ENCODE data around the gene TDRKH.

Gene TDRKH

DNA sequence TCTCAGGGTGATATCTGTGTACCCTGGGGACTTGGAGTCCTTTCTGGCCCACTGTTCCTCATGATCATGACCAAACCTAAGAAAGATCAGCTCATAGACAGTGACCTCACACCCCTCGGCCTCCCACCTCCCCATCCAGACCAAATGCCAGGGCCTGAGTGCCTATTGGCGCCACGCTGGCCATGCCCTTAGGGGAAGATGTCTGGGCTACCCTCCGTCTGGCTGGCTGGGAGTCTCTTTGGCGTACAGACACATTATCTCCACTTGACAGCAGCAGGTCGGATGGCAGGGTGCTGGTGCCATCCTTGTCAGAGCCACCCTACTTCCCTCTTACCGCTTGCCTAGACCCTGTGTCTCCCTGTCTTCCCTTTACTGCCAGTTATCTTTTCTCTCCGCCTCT, 32.9 kb upstream of the TDRKH start:
- DNase-seq (ENCODE audit: low spot score): no peak

DNA sequence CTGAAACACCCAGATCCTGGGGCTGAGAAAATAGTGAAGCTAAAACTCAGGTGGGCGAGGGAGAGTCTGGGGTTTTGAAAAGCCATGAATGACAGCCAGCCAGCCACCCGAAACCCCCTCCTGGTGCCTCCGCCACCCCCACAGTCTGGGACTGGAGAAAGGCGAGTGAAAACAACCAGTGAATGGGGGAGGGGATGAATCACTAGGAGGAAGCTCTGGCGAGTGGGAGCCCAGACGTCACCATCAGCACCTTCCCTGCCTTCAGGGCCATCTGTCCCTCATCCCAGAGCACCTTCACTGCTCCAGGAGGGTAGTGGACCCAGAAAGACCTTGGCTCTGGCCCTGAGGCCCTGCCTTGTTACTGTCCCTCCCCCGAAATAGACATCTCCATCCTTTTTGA, 32.1 kb upstream of the TDRKH start:
- DNase-seq (ENCODE audit: low spot score): no peak

DNA sequence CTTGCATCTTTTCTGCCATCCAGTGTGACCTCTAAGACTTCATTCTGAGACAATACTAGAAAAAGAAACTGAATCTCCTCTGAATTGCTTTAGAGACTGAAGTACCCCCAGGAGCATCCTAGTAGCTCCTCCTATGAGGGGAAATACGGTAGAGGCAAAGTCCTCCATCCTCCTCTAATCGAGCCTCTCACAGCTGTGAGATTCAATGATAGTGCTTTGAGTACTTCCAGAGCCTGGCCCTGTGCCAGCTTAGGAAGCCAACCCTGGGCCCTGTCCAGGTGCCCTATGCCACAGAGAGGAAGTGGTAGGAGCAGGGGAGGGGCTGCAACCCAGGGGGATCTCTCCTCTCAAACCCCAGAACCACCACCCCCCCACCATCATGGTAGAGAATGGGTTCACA, 30.6 kb upstream of the TDRKH start:
- no peak for DNase-seq (ENCODE audit: low spot score)

DNA sequence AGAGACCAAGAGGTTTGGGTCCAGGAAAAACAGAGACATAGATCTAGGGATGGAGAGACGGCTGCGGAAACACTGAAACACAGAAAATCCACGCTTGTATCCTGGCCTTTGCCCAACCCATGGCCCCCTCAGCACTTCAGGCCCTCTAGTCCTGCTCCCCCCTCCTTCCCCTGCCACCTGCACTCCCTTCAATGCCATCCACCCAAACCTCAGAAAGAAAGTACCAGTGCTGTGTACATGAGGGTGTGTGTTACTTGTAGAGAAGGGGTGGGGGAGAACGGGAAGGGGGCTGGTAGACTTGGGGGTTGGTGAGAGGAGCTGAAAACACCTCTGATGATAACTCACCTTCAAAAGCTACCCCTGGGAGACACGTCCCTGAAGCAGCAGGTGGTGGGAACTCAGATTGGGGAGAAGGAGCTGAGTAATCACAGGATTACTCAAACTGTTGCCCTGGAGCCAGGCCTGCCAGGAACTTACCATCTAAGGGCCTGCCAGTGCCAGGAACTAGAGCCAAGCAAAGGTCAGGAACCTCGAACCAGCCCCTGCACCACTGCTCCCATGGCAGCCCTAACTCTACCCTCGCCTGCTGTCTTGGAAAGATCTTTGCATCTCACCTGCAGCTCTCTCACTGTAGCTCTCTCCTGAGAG, 29.8 kb upstream of the TDRKH start:
- DNase-seq (ENCODE audit: low spot score): no peak

DNA sequence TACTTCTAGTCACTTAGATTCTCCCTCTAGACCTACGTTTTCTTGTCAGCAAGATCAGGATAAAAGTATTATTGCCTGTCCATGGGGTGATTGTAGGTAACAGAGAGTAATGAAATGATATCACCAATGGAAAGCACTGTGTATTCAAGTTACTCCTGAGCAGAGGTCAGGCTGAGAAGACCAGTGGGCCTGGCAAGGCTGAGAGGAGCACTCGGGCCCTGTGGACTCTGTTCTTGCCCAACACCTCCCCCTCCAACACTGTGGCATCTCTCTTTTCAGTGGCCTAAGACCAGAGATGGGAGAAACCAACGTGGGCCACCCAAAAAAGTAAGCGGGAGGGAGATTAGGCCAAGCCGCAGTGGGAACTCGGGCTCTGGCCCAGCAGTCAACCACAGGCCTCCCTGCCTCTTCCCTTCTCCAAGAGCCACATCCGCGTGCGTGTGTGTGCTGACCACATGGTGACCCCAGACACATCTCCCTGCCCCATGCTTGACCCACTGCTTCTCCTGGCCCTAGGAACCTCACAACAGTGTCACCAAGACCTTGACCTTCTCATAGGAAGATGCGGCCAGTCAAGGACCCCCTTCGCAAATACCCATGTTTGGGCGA, 29.0 kb upstream of the TDRKH start:
- no peak for DNase-seq (ENCODE audit: low spot score)

DNA sequence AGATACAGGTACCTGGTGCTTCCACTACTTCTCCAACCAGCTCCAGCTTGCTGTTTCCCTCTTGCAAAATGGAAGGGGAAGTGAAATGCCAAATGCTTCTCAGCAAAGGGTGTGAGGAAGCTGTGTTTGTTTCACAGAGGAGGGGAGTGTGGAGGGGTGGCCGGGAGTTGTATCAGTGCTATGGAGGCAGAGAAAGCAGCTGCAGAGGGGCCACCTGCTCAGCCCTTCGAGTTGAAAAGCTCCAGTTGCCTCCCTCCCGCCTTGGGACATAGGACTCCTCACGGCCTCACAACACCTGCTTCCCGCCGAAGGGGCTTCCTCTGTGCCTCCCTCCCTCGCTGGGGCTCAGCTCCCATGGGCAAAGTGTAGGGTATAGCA, 27.0 kb upstream of the TDRKH start:
- no peak for DNase-seq (ENCODE audit: low spot score)

DNA sequence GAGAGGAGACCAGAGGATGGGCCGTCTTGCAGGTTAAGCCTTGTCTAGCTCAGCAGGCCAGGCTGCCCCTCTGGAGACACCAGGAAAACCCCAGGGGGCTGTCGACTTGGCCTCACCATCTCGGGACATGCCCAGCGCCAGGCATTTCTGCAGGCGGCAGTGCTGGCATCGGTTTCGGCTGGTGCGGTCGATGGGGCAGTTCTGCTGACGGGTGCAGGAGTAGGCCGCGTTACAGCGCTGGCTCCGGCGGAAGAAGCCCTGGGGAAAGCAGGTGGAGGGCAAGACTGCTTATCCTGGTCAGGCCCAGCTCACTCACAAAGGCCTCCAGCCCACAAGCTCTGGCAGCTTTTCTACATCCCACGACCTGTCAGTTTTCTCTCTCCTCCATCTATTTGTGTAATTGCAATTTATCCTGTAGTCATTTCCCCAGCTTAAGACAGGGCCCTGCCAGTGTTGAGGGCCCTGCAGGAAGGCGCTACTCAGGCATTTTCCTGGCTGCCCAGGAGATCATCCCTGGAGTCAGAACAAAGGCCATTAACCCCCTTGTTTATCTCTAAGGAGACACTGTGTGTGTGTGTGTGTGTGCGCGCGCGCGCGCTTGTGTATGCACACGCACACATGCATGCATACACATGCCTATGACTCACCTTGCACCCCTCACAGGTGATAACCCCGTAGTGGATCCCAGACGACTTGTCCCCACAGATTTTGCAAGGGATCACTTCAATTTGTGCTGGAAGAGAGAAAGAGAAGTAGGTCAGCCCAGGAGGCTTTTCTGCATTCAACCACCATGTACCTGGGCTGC, 26.4 kb upstream of the TDRKH start:
- DNase-seq (ENCODE audit: low spot score): no peak

DNA sequence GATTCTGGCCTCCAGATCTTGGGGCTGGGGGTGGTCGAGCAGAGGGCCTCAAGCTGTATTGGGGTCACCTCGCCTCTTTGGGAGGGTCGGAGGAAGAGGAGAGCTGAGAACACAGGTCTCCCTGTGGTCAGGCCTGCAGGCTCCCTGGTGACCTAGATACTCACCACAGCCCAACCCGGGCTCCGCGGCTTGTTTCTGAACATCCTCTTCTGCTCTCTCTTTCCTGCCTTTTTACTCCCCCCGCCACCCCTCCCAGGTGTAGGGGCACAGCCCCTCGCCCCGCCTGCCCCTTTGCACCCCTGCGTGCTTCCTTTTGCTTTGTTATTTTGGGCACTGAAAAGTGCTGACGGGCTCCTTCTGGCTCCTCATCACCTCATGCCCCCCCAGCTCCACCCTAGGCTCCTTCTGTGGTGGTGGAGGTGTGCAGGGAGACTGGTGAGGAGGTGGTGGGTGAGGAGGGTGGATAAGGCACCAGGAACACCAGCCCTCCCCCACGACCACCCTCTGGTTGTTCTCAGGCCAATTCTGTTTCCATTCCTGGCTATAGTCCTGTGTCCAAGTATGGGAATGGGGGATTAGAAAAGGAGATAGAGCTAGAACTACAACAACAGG, 25.5 kb upstream of the TDRKH start:
- no peak for DNase-seq (ENCODE audit: low spot score)

DNA sequence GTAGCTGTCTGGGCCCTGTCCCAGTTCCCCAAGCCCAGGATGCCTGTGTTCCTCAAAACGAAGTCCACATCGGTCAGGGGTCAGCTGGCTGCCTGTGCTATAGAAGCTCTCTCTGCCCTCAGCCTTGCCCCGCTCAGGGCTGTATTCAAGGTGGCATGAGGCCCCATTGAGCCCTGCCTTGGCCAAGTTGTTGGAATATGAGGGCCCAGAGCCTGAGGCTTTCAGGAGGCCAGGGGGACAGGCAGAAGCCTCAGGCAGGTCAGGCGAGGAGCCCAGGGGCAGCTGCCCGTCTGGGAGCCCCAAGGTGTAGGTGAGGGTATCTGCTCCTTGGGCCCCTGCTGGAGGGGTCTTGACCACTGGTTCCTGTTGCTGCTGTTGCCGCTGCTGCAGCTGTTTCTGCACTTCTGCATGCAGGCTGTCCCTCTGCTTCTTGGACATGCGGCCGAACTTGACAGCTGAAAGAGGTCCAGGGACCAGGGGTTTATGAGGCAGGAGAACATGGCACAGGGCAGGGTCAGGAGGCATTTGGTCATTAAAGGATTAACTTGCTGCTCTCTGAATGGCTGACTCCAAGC, 24.8 kb upstream of the TDRKH start:
- DNase-seq (ENCODE audit: low spot score): no peak

DNA sequence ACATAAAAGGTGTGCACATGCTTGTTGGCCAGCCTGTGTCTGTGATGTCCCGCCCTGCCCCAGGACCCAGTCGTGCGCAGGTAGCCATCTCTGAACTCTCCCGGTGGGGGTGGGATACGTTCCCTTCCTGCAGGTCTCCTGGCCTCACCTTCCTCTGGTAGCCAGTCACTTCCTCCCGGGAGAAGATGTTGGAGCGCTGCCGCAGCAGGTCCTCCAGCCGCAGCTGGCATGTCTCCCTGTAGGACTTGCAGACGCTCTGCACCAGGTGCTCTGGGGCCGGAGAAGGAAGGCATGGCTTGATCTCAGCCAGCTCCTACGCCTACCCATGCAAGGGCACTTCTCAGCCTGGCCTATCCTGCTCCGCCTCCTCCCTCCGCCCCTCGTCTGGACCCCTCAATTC, 24.1 kb upstream of the TDRKH start:
- no peak for DNase-seq (ENCODE audit: low spot score)

DNA sequence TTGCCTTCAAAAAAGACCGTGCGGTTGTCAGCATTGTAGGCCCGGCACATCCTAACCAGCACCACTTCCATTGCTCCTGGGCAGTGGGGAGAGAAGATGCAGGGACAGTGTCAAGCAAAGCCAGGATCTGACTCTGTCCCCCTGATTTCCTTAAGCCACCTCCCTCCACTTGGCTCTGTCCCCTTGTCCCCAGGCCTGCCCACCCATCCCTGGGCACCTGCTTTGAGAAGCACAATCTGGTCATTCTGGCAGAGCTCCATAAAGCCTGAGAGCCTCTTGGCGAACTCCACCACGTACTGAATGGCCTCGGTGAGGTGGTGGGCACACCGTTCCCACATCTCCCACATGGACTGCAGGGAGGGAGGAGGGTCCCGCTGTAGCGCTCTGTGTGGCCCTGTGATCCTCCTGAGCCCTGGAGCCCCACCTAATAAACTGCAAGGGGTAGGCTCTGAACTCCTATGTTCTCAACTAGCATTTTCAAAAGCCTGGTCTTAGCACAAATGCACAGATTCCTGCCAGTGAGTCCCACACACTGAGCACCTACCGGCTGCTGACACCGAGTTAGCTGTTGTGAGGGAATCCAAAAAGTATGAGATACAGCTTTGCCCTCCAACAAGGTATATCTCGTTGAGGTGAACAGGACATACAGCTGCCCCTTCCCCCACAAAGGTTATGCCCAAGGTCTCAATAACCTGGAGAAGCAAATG, 23.1 kb upstream of the TDRKH start:
- DNase-seq (ENCODE audit: low spot score): no peak

DNA sequence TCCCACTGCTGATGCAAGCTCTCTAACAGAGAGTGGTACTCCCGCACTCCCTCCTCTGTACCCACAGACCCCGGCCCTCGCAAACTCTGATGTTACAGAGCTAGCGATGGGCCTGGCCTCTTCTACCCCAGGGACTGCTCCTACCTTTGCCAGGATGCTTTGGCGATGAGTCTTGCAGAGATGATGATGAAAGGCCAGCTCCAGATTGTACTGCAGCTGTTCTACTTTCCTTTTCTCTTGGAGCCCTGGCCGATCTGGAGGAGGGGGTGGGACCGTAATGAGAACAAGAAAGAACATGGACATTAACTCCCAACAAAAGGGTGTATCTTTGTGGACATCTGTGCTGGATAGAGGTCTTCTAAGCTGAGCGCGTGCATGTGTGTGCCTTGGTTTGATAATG, 20.9 kb upstream of the TDRKH start:
- no peak for DNase-seq (ENCODE audit: low spot score)

DNA sequence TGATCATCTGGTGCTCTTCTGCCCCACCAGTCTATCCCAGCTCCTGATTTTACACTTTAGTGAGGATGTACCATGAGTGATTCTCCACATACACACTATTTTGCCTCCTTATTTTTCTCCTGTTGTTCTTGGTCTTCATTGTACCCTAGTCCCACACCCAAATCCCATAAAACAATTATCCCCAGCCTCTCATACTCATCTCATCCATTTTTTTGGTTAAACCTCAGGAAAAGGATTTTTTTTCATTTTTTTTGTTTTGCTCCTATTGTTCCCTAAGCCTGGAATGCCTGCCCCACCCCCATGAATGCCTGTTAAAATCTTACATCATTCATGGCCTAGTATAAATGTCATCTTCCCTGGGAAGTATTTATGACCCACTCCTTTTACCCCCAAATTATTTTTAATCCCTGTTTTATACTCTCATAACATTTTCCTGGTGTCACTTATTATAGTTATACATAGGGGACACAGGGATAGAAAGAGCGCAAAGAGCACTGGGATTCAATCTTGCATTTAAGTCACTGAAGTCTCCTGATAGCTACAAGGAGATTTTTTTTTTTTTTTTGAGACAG, 19.8 kb upstream of the TDRKH start:
- DNase-seq (ENCODE audit: low spot score): no peak

DNA sequence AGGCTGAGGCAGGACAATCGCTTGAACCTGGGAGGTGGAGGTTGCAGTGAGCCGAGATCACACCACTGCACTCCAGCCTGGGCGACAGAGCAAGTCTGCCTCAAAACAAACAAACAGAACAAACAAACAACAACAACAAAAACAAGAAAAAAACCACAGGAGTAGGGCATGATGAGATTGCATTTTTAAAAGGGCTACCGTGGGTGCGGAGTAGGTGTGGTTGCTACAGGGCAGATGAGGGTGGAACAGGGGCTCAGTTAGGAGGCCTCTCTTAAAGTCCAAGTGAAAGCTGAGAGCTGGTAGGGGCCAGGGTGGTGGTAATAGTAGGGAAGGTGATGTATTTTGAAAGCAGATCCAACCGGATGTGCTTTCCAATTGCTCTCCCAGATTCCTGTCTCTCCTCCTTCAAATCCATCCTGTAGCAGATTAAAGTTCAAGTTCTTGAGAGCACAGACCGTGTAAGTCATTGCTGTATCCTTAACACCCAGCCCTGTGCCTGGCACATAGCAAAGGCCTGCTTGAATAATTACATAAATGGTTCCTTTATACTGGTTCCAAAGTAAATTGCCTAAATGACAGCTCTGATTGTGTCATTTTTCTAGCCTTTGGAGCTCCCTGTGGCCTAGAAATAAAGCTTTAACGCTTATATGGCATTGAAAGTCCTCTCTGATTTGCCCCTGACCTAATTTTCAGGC, 19.1 kb upstream of the TDRKH start:
- DNase-seq (ENCODE audit: low spot score): no peak

DNA sequence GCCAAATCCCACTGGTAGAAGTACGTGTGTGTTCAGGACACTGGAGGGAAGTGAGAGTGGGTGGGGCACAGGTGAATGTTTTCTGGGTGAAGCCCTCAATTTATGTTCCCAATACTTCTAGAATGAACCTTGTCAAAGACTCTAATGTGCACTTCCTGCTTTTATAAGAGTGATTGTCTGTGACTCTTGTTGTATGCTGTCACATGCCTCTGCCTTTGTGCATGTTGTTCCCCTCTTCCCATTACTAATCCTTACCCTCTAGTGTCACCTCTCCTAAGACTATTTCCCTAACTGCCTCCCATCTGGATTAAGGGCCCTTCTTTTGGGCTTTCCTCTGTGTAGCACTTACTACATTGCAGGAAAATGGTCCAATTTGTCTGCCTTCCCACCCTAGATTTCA, 17.5 kb upstream of the TDRKH start:
- no peak for DNase-seq (ENCODE audit: low spot score)

DNA sequence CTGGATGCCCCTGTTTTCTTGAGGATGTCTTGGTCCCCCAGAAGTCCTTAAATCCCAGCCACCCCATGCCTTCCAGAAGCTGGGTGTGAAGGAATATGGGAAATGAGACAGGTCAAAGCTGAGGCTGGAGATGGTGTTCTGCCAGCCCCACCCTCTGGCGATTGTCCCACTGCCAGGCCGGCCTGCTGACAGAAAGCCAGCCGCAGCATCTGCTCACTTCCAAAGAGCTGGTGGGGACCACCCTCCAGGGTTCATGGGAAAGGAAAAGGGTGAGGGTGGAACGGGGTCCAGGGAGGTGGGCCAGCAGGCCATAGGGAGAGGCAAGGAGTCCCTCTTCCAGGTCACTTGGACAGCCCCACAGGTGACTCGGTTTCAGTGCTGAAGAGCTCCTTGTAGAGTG, 16.8 kb upstream of the TDRKH start:
- DNase-seq (ENCODE audit: low spot score): no peak

DNA sequence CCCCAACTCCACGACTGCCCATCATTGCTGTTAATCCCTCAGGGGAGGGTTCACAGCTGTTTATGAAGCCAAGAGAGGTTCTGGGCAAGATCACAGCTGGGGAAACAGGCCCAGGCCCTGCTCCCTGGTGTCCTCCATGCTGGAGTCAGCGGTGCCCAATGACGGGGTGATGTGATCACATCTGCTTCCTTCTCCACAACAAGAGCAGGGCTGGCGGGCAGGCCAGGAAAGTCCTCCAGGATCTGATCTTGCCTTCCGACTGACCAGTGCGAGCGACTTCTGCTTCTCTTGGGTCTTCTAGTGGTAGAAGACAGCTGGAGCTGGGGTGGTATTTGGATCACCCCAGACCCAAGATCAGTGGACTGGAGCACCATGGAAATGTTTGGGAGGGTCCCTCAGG, 15.9 kb upstream of the TDRKH start:
- DNase-seq (ENCODE audit: low spot score): no peak

DNA sequence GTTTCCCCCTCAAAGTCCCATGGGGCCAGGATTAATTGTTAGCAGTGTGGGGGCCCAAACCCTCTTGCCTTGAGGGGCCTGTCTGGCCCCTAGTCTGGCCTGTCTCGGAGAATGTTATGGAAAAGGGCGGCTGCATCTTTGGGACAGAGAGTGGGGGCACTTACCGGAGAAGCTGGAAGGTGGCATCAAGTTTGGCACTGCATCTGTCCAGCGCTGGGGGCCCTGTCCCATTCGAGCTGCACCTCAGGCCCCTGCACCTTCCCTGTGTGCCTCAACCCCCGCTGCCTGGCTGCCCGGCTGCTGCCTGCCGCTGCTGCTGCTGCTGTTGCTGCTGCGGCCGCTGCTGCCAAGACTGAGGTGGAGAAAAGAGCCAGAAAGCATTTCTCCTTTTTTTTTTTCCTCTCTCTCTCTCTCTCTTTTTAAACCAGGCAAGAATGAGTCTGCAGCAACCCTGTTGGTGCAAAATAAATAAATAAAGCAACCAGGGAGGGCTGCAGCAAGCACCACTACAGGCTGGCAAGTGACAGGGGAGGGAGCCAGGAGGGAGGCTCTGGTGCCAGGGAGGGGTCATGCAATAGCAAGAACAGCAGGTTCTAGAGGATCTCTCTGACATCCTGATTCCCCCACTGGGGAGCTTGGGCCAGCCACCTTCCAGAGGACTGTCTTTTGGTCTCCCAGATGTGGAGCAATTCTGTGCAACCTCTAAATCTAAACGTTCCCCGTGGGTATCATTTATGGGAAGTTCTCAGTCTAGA, 14.9 kb upstream of the TDRKH start, which contains the start of gene LINGO4:
Gene LINGO4 (minus strand): TSS at position 354 of the 755 bp plus-strand sequence. CDS start 2,715 bp downstream, outside the sequence.
- DNase-seq (ENCODE audit: low spot score): no peak

DNA sequence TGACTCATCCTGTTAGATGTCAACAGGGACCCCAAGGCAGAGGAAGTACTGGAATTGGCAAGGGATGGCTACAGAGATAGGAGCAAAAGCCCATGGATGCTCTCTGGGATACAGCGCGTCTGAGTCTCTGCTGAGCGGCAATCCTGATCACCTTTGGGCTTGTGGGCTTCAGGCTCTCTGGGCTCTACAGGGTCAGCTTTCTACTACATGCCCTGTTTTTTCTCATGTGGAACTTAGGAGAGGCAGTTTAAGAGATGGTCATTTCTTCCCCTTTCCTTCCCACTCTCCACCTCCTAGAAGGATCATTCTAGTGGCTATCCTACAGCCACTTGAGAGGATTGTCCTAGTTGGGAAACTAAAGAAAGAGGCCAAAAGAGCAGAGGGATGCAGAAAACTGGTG, 13.6 kb upstream of the TDRKH start:
- no peak for DNase-seq (ENCODE audit: low spot score)

DNA sequence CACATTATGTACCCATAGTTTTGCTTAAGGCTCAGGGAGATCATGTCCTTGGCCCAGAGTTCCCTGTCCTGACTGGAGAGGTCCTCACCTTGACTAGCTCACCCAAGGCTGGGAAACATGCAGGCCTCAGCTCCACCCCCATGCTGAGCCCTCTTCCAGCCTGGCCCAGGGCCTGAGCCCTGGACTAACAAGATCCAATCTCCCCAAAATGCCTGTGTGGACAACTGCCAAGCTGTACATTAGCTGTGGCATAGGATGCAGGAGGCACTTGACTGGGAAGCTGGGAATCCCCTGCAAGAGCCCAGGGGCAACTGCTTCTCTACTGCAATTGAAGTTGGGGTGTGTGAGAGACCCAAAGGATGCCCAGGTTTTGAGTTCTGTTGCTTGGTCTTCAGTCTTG, 12.9 kb upstream of the TDRKH start:
- no peak for DNase-seq (ENCODE audit: low spot score)
